Measurements from ENCODE around the gene SCG2. TPM values are rescaled to one million over a fixed set of nuclear protein-coding genes. Genes with fewer than 3 reads are reported as not detected.
A peak's percentile ranks its signal among the peaks of the same experiment; 100 is the strongest.

The SCG2 gene
- polyA plus RNA-seq, 1 donor from 2014 or later: 37.3 TPM

GRCh38 chr2:223558970-223559369 is 43.2 kb downstream of the SCG2 start:
- Histone ChIP-seq H3K27ac (ENCODE audit: low read length) (no peak overlapping the region), H2AFZ (ENCODE audit: low read depth, low read length) (no peak overlapping the region), H3K27me3 (ENCODE audit: insufficient read depth, low read depth, low read length) (no peaks in the 10 kb centered on the region), H3K4me2 (ENCODE audit: low read length) (no peak overlapping the region), H3K36me3 (ENCODE audit: insufficient read depth, low read length) (no peaks in the 10 kb centered on the region), H4K20me1 (ENCODE audit: insufficient read depth) (no peaks in the 10 kb centered on the region), H3K4me3 (ENCODE audit: low read length) (no peak overlapping the region), H3K9me2 (ENCODE audit: insufficient read depth, low read length) (no peaks in the 10 kb centered on the region), H3K9me3 (ENCODE audit: low read length) (no peaks in the 10 kb centered on the region), H3K9ac (ENCODE audit: low read length) (no peak overlapping the region), H3F3A (ENCODE audit: insufficient read depth, low read length, poor library complexity, severe bottlenecking) (no peaks in the 10 kb centered on the region), H3K79me2 (replicated peaks; ENCODE audit: insufficient read depth, low read length) (no peaks in the 10 kb centered on the region)
- TF ChIP-seq EP300 (conservative IDR thresholded peaks at IDR 0.05; ENCODE audit: poor library complexity, severe bottlenecking) (no peak), TAF1 (IDR thresholded peaks at IDR 0.05; ENCODE audit: low read depth) (no peak), POLR2AphosphoS5 (IDR thresholded peaks at IDR 0.05) (no peak), REST (IDR thresholded peaks at IDR 0.05; ENCODE audit: borderline replicate concordance) (no peak), SMC3 (conservative IDR thresholded peaks at IDR 0.05; ENCODE audit: poor library complexity) (no peak), CTCF (IDR thresholded peaks at IDR 0.05; ENCODE audit: poor library complexity, severe bottlenecking) (no peak), MXI1 (conservative IDR thresholded peaks at IDR 0.05; ENCODE audit: poor library complexity, severe bottlenecking) (no peak), RAD21 (conservative IDR thresholded peaks at IDR 0.05) (no peak), EZH2 (IDR thresholded peaks at IDR 0.05; ENCODE audit: borderline replicate concordance, insufficient read depth, low read length, poor library complexity, severe bottlenecking) (no peak)

- Histone ChIP-seq H2AFZ (ENCODE audit: low read depth, low read length) (no peak overlapping the region), H3K4me2 (ENCODE audit: low read length) (no peak overlapping the region), H3K36me3 (ENCODE audit: insufficient read depth, low read length) (no peaks in the 10 kb centered on the region), H4K20me1 (ENCODE audit: insufficient read depth) (no peaks in the 10 kb centered on the region), H3K9me2 (ENCODE audit: insufficient read depth, low read length) (no peaks in the 10 kb centered on the region), H3K9me3 (ENCODE audit: low read length) (no peaks in the 10 kb centered on the region), H3K4me3 (ENCODE audit: low read length) (no peak overlapping the region), H3K79me2 (replicated peaks; ENCODE audit: insufficient read depth, low read length) (no peaks in the 10 kb centered on the region), H3F3A (ENCODE audit: insufficient read depth, low read length, poor library complexity, severe bottlenecking) (no peaks in the 10 kb centered on the region), H3K27ac (ENCODE audit: low read length) (no peak overlapping the region), H3K27me3 (ENCODE audit: insufficient read depth, low read depth, low read length) (no peaks in the 10 kb centered on the region), H3K9ac (ENCODE audit: low read length) (no peak overlapping the region)
- TF ChIP-seq CTCF (IDR thresholded peaks at IDR 0.05; ENCODE audit: poor library complexity, severe bottlenecking) (no peak), REST (IDR thresholded peaks at IDR 0.05; ENCODE audit: borderline replicate concordance) (peak; percentile 21), EP300 (conservative IDR thresholded peaks at IDR 0.05; ENCODE audit: poor library complexity, severe bottlenecking) (no peak), TAF1 (IDR thresholded peaks at IDR 0.05; ENCODE audit: low read depth) (no peak)
These were observed 47.2 kb downstream of the SCG2 start for GRCh38 chr2:223554923-223555322.
